Measurements from ENCODE around the gene FSIP2. TPM values are rescaled to one million over a fixed set of nuclear protein-coding genes. Genes with fewer than 3 reads are reported as not detected.
A peak's percentile ranks its signal among the peaks of the same experiment; 100 is the strongest.

FSIP2 gene
- total and polyA plus RNA-seq, 2 of the 13 experiments (the other 11 are each of a cell fraction or from before 2014, with no cell fraction given) = 0.01 to 0.07 TPM

DNA sequence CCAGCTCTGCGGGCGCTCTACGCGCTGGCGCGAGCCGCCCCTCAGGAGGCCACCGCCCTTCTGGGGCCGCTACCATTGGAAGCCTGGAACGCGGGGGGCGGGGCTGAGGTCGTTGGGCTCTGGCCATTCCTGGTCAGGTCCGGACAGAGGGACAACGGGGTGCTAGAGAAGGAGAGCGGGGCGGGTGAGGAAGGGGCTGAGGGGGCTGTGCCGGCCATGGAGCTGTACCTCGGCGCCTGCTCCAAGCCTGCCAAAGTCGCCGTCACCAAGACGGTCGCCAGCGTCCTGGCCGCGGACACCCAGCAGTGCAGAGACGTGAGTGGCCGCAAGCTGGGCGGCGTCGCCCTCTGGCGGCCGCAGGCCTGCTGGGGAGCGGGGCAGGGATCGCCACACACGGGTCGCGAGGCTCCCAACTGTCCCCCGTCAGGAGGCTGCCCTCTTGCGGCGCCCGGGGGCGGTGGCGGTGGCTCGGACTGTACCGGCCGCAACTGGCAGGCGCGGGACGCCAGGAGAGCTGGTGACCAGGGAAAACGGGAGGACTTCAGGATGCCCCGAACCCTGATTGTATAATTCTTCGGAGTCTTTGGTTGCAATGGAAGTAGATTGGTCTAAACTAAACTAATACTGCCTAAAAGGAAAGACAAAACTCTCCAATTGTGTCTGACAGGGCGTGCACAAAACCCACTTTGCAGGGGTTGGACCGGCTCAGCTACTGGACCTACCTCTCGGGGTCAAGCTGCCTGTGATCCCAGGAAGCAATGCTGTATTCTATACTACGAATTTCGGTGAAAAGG, at the start of gene FSIP2 (continued):
- TF ChIP-seq, protein P1, sequence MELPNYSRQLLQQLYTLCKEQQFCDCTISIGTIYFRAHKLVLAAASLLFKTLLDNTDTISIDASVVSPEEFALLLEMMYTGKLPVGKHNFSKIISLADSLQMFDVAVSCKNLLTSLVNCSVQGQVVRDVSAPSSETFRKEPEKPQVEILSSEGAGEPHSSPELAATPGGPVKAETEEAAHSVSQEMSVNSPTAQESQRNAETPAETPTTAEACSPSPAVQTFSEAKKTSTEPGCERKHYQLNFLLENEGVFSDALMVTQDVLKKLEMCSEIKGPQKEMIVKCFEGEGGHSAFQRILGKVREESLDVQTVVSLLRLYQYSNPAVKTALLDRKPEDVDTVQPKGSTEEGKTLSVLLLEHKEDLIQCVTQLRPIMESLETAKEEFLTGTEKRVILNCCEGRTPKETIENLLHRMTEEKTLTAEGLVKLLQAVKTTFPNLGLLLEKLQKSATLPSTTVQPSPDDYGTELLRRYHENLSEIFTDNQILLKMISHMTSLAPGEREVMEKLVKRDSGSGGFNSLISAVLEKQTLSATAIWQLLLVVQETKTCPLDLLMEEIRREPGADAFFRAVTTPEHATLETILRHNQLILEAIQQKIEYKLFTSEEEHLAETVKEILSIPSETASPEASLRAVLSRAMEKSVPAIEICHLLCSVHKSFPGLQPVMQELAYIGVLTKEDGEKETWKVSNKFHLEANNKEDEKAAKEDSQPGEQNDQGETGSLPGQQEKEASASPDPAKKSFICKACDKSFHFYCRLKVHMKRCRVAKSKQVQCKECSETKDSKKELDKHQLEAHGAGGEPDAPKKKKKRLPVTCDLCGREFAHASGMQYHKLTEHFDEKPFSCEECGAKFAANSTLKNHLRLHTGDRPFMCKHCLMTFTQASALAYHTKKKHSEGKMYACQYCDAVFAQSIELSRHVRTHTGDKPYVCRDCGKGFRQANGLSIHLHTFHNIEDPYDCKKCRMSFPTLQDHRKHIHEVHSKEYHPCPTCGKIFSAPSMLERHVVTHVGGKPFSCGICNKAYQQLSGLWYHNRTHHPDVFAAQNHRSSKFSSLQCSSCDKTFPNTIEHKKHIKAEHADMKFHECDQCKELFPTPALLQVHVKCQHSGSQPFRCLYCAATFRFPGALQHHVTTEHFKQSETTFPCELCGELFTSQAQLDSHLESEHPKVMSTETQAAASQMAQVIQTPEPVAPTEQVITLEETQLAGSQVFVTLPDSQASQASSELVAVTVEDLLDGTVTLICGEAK (IDR thresholded peaks at IDR 0.05) = no peak
- TF ChIP-seq, protein P1 (CRISPR knock-in tag; IDR thresholded peaks at IDR 0.05) = 0 out of 2 replicates have a peak, but pooled peaks have one; percentile 47
- TF ChIP-seq KLF16 (CRISPR knock-in tag; IDR thresholded peaks at IDR 0.05) = 0 out of 4 replicates have a peak, but pooled peaks of 1 of the 2 experiments have one; percentile 42
- TF ChIP-seq, protein P2, sequence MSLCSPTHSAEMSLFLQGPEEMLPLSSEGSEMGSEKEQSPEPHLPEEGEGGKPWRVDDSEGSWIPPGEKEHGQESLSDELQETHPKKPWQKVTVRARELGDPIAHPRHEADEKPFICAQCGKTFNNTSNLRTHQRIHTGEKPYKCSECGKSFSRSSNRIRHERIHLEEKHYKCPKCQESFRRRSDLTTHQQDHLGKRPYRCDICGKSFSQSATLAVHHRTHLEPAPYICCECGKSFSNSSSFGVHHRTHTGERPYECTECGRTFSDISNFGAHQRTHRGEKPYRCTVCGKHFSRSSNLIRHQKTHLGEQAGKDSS (CRISPR knock-in tag; IDR thresholded peaks at IDR 0.05; ENCODE audit: borderline replicate concordance, low read depth) = peak; percentile 87; the same call in 1 of the 2 replicates
- TF ChIP-seq, protein P3, sequence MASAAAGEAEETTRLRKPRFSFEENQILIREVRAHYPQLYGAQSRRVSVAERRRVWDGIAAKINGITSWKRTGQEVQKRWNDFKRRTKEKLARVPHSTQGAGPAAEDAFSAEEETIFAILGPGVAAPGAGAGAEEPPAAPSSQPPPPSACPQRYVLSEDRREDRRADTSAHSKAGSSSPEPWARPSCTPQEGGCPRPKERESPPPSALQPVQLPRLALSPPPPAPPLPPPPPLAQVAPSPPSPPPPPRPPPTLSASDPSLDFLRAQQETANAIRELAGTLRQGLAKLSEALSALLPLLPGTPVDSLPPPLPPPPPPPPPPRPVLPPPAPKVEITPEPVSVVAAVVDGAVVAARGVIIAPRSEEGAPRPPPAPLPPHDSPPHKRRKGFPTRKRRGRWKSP (CRISPR knock-in tag; IDR thresholded peaks at IDR 0.05) = peak; percentile 54; the same call in 1 of the 2 replicates
- TF ChIP-seq SIX1 (CRISPR knock-in tag; IDR thresholded peaks at IDR 0.05; ENCODE audit: borderline replicate concordance) = no peak
- TF ChIP-seq ZNF354B (CRISPR knock-in tag; IDR thresholded peaks at IDR 0.05) = no peak
- TF ChIP-seq, protein P4, sequence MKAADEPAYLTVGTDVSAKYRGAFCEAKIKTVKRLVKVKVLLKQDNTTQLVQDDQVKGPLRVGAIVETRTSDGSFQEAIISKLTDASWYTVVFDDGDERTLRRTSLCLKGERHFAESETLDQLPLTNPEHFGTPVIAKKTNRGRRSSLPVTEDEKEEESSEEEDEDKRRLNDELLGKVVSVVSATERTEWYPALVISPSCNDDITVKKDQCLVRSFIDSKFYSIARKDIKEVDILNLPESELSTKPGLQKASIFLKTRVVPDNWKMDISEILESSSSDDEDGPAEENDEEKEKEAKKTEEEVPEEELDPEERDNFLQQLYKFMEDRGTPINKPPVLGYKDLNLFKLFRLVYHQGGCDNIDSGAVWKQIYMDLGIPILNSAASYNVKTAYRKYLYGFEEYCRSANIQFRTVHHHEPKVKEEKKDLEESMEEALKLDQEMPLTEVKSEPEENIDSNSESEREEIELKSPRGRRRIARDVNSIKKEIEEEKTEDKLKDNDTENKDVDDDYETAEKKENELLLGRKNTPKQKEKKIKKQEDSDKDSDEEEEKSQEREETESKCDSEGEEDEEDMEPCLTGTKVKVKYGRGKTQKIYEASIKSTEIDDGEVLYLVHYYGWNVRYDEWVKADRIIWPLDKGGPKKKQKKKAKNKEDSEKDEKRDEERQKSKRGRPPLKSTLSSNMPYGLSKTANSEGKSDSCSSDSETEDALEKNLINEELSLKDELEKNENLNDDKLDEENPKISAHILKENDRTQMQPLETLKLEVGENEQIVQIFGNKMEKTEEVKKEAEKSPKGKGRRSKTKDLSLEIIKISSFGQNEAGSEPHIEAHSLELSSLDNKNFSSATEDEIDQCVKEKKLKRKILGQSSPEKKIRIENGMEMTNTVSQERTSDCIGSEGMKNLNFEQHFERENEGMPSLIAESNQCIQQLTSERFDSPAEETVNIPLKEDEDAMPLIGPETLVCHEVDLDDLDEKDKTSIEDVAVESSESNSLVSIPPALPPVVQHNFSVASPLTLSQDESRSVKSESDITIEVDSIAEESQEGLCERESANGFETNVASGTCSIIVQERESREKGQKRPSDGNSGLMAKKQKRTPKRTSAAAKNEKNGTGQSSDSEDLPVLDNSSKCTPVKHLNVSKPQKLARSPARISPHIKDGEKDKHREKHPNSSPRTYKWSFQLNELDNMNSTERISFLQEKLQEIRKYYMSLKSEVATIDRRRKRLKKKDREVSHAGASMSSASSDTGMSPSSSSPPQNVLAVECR (CRISPR knock-in tag; IDR thresholded peaks at IDR 0.05; ENCODE audit: borderline replicate concordance) = peak; percentile 40; the same call in 1 of the 2 replicates
- TF ChIP-seq, protein P5, sequence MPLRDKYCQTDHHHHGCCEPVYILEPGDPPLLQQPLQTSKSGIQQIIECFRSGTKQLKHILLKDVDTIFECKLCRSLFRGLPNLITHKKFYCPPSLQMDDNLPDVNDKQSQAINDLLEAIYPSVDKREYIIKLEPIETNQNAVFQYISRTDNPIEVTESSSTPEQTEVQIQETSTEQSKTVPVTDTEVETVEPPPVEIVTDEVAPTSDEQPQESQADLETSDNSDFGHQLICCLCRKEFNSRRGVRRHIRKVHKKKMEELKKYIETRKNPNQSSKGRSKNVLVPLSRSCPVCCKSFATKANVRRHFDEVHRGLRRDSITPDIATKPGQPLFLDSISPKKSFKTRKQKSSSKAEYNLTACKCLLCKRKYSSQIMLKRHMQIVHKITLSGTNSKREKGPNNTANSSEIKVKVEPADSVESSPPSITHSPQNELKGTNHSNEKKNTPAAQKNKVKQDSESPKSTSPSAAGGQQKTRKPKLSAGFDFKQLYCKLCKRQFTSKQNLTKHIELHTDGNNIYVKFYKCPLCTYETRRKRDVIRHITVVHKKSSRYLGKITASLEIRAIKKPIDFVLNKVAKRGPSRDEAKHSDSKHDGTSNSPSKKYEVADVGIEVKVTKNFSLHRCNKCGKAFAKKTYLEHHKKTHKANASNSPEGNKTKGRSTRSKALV (CRISPR knock-in tag; IDR thresholded peaks at IDR 0.05) = no peak
